Caco-2 (cell line): ENCODE results near the gene LIAS. TPM values are rescaled to one million over a fixed set of nuclear protein-coding genes. Genes with fewer than 3 reads are reported as not detected.
"Not testable (repeated sequence)": the region's sequence is repeated elsewhere in the genome, so short reads cannot be mapped to it uniquely, and the experiment has no call there.

Source experiments
- BruUV-seq: library from RNA; stranded (reverse); fragments of 400-500 nt; replicated peaks from 2 replicates; lab custom pipeline; 2021; lab: Mats Ljungman, UMichigan
- CTCF ChIA-PET: fragments of 300-600 bp; sonication (Branson Sonifier 250); formaldehyde crosslinking; loops from one replicate; lab custom pipeline; 2022; ENCODE audit warnings: antibody characterized with exemption; lab: Charles Lee
- POLR2A ChIA-PET: fragments of 300-600 bp; sonication (Branson Sonifier 250); formaldehyde crosslinking; loops from one replicate; lab custom pipeline; 2022; ENCODE audit warnings: antibody characterized with exemption; lab: Charles Lee
- DNase-seq, 2 experiments: peaks; one replicate each; pipeline versions ENCODE4 v3.0.0 to v3.0.0-alpha.2; 2020 to 2022
- H3K27me3 ChIP-seq: replicated peaks from 2 replicates; pipeline ENCODE4 v1.6.0; 2011; ENCODE audit warnings: low read length; ENCODE audit not compliant: control insufficient read depth, insufficient read depth
- H3K36me3 ChIP-seq: 2 replicates; pipeline ENCODE4 v1.5.1; 2011; ENCODE audit warnings: low read length; ENCODE audit not compliant: control insufficient read depth, insufficient read depth
- H3K4me1 ChIP-seq: fragments of 250-450 bp; sonication (Bioruptor Pico); 2 replicates; pipeline ENCODE4 v1.5.1; 2020; ENCODE audit warnings: mild to moderate bottlenecking
- H3K4me3 ChIP-seq: 2 replicates; pipeline ENCODE4 v1.5.1; 2011; ENCODE audit warnings: low read depth, mild to moderate bottlenecking, control low read depth, low read length
- H3K9me3 ChIP-seq: fragments of 250-450 bp; sonication (Bioruptor Pico); 2 replicates; pipeline ENCODE4 v1.5.1; 2020; ENCODE audit warnings: mild to moderate bottlenecking, moderate library complexity
- H3K27ac Mint-ChIP-seq: one replicate; pipeline ENCODE4 v1.8.0; 2022; ENCODE audit warnings: mixed read lengths; ENCODE audit not compliant: unreplicated experiment
- H3K27me3 Mint-ChIP-seq: one replicate; pipeline ENCODE4 v1.8.0; 2022; ENCODE audit warnings: mixed read lengths; ENCODE audit not compliant: insufficient read depth, unreplicated experiment
- H3K36me3 Mint-ChIP-seq: one replicate; pipeline ENCODE4 v1.8.0; 2022; ENCODE audit warnings: mild to moderate bottlenecking, mixed read lengths; ENCODE audit not compliant: insufficient read depth, unreplicated experiment
- H3K4me1 Mint-ChIP-seq: one replicate; pipeline ENCODE4 v1.8.0; 2022; ENCODE audit warnings: low read depth, mixed read lengths; ENCODE audit not compliant: unreplicated experiment
- H3K4me3 Mint-ChIP-seq: one replicate; pipeline ENCODE4 v1.8.0; 2022; ENCODE audit warnings: mild to moderate bottlenecking, moderate library complexity, mixed read lengths; ENCODE audit not compliant: unreplicated experiment
- H3K9me3 Mint-ChIP-seq: one replicate; pipeline ENCODE4 v1.8.0; 2022; ENCODE audit warnings: mixed read lengths; ENCODE audit not compliant: unreplicated experiment
- CTCF ChIP-seq, 2 experiments: fragments of 200-600 bp in 1 of 2; IDR thresholded peaks; 1 replicate in 1 of 2; 2 replicates in 1 of 2; pipeline versions ENCODE4 v1.5.1 to v1.8.0; 2011 to 2022; ENCODE audit warnings: antibody characterized with exemption in 1 of 2, control low read depth in 1 of 2, inconsistent platforms in 1 of 2, low read depth in 1 of 2, low read length in 1 of 2, mild to moderate bottlenecking in 1 of 2, moderate library complexity in 1 of 2; ENCODE audit not compliant: insufficient read depth in 1 of 2, severe bottlenecking in 1 of 2, unreplicated experiment in 1 of 2
- intact Hi-C: fragments of 100-400 bp; cut with micrococcal nuclease; formaldehyde crosslinking; loops from one replicate; pipeline ENCODE4 v1.10.0; 2022; ENCODE audit not compliant: unreplicated experiment
- total RNA-seq: library from RNA; stranded (reverse); gene quantifications from 2 replicates; pipeline ENCODE4 v1.2.3, GENCODE V29; 2022

The LIAS gene
- total RNA-seq, 1 experiment from 2014 or later: 19.5 TPM

GRCh38 chr4:39415678-39416283, 43.1 kb upstream of the LIAS start:
- TF ChIP-seq CTCF (IDR thresholded peaks at IDR 0.05; ENCODE audit: insufficient read depth in 1 of 2, low read depth in 1 of 2, low read length in 1 of 2, severe bottlenecking in 1 of 2, unreplicated experiment in 1 of 2): no peak
- Mint-ChIP-seq H3K36me3 (no peaks in the 10 kb centered on the region), H3K27me3 (no peaks in the 10 kb centered on the region), H3K9me3 (no peaks in the 10 kb centered on the region), H3K4me1 (no peaks in the 10 kb centered on the region), H3K4me3 (no peak overlapping the region), H3K27ac (no peak overlapping the region)
- Histone ChIP-seq H3K9me3 (no peaks in the 10 kb centered on the region), H3K4me1 (peaks cover 36% of the 10 kb centered on the region), H3K27me3 (no peaks in the 10 kb centered on the region), H3K36me3 (no peaks in the 10 kb centered on the region), H3K4me3 (no peak overlapping the region)
- intact Hi-C loops: no loop called here
- POLR2A ChIA-PET: no interaction called here
- CTCF ChIA-PET: no interaction called here
- no TSS peak for BruUV-seq
- no peak for DNase-seq

GRCh38 chr4:39422247-39422646, 36.6 kb upstream of the LIAS start:
- Histone ChIP-seq H3K4me3 (no peak overlapping the region), H3K4me1 (peaks cover 19% of the 10 kb centered on the region), H3K9me3 (no peaks in the 10 kb centered on the region), H3K27me3 (no peaks in the 10 kb centered on the region), H3K36me3 (no peaks in the 10 kb centered on the region)
- H3K4me3 Mint-ChIP-seq: no peak overlapping the region
- H3K9me3 Mint-ChIP-seq: no peaks in the 10 kb centered on the region
- BruUV-seq: no TSS peak
- intact Hi-C loops: no loop called here
- no peaks in the 10 kb centered on the region for H3K4me1 Mint-ChIP-seq
- ChIA-PET CTCF (no interaction called here), POLR2A (no interaction called here)
- no peak overlapping the region for H3K27ac Mint-ChIP-seq
- H3K27me3 Mint-ChIP-seq: no peaks in the 10 kb centered on the region
- no peak for DNase-seq
- no peak for TF ChIP-seq CTCF (IDR thresholded peaks at IDR 0.05; ENCODE audit: insufficient read depth in 1 of 2, low read depth in 1 of 2, low read length in 1 of 2, severe bottlenecking in 1 of 2, unreplicated experiment in 1 of 2)
- no peaks in the 10 kb centered on the region for H3K36me3 Mint-ChIP-seq

GRCh38 chr4:39425297-39425696, 33.6 kb upstream of the LIAS start:
- H3K27ac Mint-ChIP-seq, H3K9me3 Mint-ChIP-seq, H3K36me3 Mint-ChIP-seq, intact Hi-C loops, H3K4me3 Mint-ChIP-seq, H3K27me3 Mint-ChIP-seq, DNase-seq, POLR2A ChIA-PET, H3K36me3 ChIP-seq, CTCF ChIA-PET, H3K27me3 ChIP-seq, H3K4me3 ChIP-seq, H3K9me3 ChIP-seq, BruUV-seq: not testable (repeated sequence)
- peaks cover 20% of the 10 kb centered on the region for H3K4me1 Mint-ChIP-seq
- peaks cover 28% of the 10 kb centered on the region for H3K4me1 ChIP-seq
